Islet of Langerhans (tissue), 1 donor: ENCODE results near the gene TMEM81.

Experiments
- FAIRE-seq: peaks from one replicate; lab custom pipeline; 2011; peaks lifted over from hg19 to GRCh38; lab: Jason Lieb, UNC

The TMEM81 gene

GRCh38 chr1:205076245-205076761, 8.0 kb downstream of the TMEM81 start:
- FAIRE-seq = no peak

- FAIRE-seq = no peak
Observed at GRCh38 chr1:205075642-205076155, 8.6 kb downstream of the TMEM81 start.

GRCh38 chr1:205074513-205074912, 9.7 kb downstream of the TMEM81 start:
- FAIRE-seq = no peak

GRCh38 chr1:205074084-205074483, 10.2 kb downstream of the TMEM81 start:
- no peak for FAIRE-seq

DNA sequence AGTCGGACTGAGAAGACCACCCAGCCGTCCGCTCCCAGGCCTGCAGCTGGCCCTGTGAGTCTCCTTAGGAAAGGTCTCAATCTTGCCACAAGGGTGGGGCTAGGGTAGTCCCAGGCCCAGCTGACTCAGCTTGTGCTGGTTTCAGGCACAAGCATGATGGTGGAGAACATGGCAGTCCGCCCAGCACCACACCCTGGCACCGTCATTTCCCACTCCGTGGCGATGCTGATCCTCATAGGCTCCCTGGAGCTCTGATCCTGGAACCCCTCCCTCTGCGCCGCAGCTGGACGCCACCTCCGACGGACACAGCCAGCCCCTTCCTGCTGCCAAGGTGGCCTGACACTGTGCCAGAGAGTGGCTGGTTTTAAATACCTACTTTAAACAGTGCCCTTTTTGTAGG, 10.7 kb downstream of the TMEM81 start:
- FAIRE-seq = no peak

- FAIRE-seq = no peak
Observed at GRCh38 chr1:205072881-205073280, 11.4 kb downstream of the TMEM81 start.

GRCh38 chr1:205072286-205072685, 12.0 kb downstream of the TMEM81 start:
- FAIRE-seq = no peak

DNA sequence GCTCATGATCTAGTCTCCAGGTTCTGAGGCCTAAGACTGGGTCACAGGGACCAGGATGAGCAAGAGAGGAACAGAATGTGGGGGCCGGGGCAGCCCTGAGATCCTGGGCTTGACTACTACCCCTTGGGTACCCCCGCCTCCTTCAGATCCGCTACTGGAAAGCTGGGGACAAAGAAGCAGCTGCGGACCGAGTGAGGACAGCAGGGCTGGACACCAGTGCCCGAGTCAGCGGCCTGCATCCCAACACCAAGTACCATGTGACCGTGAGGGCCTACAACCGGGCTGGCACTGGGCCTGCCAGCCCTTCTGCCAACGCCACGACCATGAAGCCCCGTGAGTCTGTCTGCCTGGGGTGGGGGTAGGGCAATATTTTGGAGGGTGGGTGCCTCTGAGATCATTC, 12.5 kb downstream of the TMEM81 start:
- FAIRE-seq = no peak

- FAIRE-seq = no peak
Observed at GRCh38 chr1:205071028-205071409, 13.2 kb downstream of the TMEM81 start.

DNA sequence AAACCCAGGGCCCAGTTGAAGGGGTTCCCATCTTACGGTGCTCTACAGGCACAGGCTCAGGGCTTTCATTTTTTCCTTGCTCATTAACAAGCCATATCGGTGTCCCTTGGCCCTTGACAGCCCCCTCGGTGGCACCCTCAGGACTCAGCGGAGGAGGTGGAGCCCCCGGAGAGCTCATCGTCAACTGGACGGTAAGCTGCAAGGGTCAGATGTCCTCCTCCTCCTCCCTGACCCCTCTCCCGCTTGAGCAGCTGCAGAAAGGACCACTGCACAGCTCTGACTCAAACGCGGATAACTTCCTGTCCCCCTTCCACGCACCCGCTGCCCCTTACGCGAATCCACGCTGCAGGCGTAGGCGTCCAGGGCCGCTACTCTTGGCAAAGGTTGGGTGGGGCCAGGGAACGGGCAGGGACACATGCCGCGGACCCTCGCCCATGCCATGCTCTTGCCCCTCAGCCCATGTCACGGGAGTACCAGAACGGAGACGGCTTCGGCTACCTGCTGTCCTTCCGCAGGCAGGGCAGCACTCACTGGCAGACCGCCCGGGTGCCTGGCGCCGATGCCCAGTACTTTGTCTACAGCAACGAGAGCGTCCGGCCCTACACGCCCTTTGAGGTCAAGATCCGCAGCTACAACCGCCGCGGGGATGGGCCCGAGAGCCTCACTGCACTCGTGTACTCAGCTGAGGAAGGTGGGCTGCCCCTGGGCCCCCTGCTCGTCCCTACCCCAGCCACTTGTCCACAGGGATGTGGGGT, 14.7 kb downstream of the TMEM81 start:
- FAIRE-seq = no peak

DNA sequence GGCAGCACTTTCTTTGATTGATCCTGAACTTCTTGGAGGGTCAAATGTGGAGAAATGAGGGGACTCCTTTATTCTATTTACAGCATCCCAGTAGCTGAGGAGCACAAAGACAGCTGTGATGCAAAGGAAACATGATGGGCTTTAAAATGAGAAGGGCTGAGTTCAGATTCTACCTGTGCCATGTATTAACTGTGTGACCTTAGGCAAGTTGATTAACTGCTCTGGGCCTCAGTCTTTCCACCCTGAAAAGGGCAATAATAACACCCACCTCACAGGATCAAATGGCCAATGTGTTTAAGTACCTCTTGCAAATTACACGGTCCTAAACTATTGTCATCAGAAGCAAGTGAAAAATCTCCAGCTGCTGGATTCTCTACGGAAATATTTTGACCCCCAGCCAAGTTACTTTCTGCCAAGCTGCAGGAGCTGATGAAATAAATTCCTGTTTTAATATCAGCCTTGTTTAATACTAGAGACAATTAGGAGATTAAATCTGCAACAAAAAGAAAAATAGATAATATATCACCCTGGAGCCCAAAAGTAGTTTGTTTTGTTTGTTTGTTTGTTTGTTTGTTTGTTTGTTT, 15.7 kb downstream of the TMEM81 start:
- FAIRE-seq = no peak

DNA sequence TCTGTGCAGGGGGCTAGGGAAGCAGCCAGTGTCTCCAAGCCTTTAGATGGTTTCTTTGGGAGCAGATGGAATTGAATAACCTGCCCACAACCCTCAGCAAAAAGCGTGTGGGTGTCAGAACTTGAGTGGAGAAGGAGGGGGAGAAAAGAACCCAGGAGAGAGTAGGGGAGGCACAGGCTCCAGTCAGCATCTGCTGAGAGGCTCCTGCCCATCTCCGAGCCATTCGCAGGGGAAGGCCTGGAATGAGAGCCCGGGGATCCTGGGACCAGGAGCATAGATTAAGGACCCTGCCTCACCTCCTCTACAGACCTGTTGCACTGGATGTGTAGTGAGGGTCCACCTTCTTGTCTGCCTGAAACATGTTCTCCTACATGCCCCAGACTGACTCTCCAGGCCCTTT, 16.3 kb downstream of the TMEM81 start:
- no peak for FAIRE-seq

DNA sequence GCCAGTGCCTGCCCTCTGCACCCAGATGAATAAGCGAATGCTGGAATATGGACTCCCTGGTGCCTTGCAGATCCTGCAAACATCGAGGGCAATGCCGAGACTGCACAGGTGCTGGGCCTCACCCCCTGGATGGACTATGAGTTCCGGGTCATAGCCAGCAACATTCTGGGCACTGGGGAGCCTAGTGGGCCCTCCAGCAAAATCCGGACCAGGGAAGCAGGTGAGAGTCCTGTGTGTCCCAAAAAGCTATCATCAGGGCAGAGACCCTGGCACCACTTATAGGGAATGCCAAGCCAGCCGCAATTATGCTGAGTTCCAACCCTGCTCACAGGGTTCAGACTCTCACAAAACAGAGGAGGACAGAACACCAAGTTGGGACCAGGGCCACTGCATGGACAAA, 17.2 kb downstream of the TMEM81 start:
- FAIRE-seq = no peak

GRCh38 chr1:205066141-205066818, 18.0 kb downstream of the TMEM81 start:
- no peak for FAIRE-seq

- FAIRE-seq = no peak
Observed at GRCh38 chr1:205065666-205066065, 18.6 kb downstream of the TMEM81 start.

DNA sequence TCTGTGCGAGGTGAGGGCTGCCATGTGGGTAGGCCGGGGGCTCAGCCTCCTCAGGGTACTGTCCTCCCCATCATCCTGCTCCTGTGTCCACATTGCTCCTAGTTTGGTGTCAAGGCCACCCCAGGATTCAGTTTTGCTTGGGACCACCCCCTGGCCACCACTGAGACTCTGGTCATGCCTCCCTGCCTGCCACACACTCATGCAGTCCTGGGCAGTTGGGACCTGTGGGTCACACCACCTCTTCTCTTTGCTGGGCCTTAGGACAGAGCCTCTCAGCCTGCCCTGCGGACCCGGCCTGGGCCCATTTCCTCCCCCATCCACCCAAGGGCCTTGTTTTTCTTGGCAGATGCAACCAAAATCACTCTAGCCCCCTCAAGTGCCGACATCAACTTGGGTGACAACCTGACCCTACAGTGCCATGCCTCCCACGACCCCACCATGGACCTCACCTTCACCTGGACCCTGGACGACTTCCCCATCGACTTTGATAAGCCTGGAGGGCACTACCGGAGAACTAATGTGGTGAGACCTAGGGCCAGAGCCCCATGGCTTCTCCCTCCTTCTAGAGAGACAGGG, 19.4 kb downstream of the TMEM81 start:
- FAIRE-seq = no peak

GRCh38 chr1:205064301-205064700, 20.0 kb downstream of the TMEM81 start:
- no peak for FAIRE-seq

GRCh38 chr1:205062895-205063294, 21.4 kb downstream of the TMEM81 start:
- no peak for FAIRE-seq

GRCh38 chr1:205062319-205062718, 21.9 kb downstream of the TMEM81 start:
- no peak for FAIRE-seq

- FAIRE-seq = no peak
Observed at GRCh38 chr1:205061665-205062069, 22.6 kb downstream of the TMEM81 start.

DNA sequence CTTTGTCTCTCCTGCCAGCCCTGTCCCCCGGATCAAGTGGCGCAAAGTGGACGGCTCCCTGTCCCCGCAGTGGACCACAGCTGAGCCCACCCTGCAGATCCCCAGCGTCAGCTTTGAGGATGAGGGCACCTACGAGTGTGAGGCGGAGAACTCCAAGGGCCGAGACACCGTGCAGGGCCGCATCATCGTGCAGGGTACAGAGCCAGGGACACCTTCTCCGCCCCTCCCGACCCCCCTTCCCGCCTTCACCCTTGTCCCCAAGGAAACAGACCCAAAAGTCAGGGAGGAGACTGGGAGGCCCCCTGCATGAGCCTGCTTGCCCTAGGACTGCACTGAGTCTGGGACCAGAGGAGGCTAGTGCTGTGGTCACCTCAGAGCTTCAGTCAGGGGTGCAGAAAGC, 23.0 kb downstream of the TMEM81 start:
- no peak for FAIRE-seq

- FAIRE-seq = no peak
Observed at GRCh38 chr1:205060746-205061145, 23.5 kb downstream of the TMEM81 start.

GRCh38 chr1:205059660-205060059, 24.6 kb downstream of the TMEM81 start:
- FAIRE-seq = no peak
